GM12864 (cell line): ENCODE data around the gene SMIM7.

ENCODE experiments used
- DNase-seq: peaks from one replicate; pipeline ENCODE4 v3.0.0-alpha.2; 2011; ENCODE audit warnings: low read depth
- H3K4me3 ChIP-seq: 2 replicates; pipeline ENCODE4 v1.5.1; 2011; ENCODE audit warnings: mild to moderate bottlenecking, low read depth, low read length, control low read depth
- CTCF ChIP-seq: IDR thresholded peaks from 2 replicates; pipeline ENCODE4 v1.5.1; 2011; ENCODE audit warnings: low read depth, mild to moderate bottlenecking, moderate library complexity, low read length, control low read depth, inconsistent platforms; ENCODE audit errors: missing control alignments

Gene SMIM7

DNA sequence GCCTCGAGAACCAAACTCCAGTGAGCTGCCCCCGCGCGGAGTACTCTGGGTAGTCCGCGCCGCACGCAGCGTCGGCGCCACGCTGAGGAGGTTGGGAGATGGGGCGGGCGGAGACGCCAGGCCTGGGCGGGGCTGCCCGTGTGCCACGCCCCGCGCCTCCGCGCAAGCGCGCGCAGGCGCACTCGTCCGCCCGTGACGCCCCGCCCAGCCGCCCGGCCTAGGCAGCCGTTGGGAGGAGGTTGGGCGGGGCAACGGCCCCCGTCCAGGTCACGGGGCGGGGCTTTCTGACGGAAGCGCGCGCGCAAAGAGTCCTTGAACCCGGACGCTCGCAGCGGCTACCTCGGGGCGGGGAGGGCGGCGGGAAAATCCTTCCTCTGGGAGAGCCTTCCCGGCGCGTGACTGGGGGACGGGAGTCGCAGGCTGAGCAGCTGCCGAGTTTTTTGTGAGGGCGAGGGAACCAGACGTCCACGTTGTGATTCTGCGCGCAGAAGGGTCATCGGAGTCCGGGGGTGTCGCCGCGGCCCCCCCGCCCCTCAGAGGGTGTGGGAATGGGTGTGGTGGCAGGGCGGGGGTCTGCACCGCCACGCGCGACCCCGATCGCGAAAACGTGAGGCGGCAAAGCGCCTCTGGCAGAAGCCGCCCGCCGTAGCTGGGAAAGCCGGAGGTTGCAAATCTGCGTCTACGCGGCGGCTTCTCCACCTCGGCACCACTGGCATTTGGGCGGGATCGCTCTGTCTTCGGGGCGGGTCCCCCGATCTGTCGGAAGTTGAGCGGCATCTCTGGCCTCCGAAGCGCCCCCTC is 31.6 kb downstream of the SMIM7 start, which contains the start of gene MED26:
MED26 (minus strand) TSS at position 22 of the 801 bp plus-strand sequence. CDS start 261 bp downstream, outside the sequence.
- DNase-seq: peak; percentile 56
- H3K4me3 ChIP-seq: peak within 1 kb of the TSS; percentile 93
- no peak for TF ChIP-seq CTCF

GRCh38 chr19:16627928-16628182 is 32.1 kb downstream of the SMIM7 start:
- no peak for DNase-seq
- TF ChIP-seq CTCF: no peak

GRCh38 chr19:16627193-16627927 is 32.6 kb downstream of the SMIM7 start:
- TF ChIP-seq CTCF: no peak
- DNase-seq: no peak
- peak overlapping the region; percentile 93 for H3K4me3 ChIP-seq

More at GRCh38 chr19:16627928-16628182, 32.1 kb downstream of the SMIM7 start:
- peak overlapping the region; percentile 93 for H3K4me3 ChIP-seq

GRCh38 chr19:16626796-16627192 is 33.1 kb downstream of the SMIM7 start:
- H3K4me3 ChIP-seq: peak overlapping the region; percentile 93
- DNase-seq: no peak
- TF ChIP-seq CTCF: no peak

DNA sequence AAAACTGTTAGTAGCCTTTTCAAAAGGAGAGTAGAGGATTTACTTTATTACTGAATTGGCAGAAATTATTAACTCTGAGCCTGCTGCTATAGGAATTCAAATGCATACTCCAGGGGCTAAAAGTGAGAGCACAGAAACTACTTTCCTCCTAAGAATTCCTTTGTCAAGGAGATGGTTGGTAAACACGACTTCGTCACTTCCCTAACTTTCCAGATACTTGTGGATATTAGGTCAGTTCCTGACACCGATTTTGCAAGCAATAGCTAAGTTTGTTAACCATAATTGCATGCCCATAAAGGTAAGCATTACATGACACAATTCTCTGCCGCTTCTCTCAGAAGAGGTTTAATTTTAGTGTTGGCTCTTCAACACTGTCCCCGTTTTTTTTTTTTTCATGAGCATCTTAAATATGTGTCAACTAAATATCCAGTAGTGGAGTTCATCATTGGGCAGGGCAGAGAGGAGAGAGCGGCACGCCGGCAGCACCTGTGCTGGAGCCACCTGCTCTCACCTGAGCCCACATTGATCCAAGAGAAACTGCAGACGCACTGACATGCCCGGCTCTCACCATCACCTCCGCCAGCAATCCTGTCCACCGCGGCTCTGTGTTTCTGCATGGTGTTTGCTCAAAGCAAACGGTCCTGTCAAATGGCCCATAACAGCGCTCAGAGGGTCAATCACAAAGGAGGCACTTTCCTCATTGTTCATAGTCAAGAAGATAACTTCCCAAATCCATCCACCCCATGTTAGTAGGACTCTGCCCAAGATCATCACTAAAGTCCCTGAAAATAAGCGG is 34.6 kb downstream of the SMIM7 start:
- H3K4me3 ChIP-seq: no peak overlapping the region
- no peak for DNase-seq
- no peak for TF ChIP-seq CTCF

GRCh38 chr19:16624236-16624635 is 35.7 kb downstream of the SMIM7 start:
- no peak overlapping the region for H3K4me3 ChIP-seq
- TF ChIP-seq CTCF: no peak

More at GRCh38 chr19:16624236-16624635, 35.7 kb downstream of the SMIM7 start:
- DNase-seq: no peak
